ENCODE results near the gene PLEKHA5.
"Not testable (repeated sequence)": the region's sequence is repeated elsewhere in the genome, so short reads cannot be mapped to it uniquely, and the experiment has no call there.

The PLEKHA5 gene

GRCh38 chr12:19167708-19168107 is 38.2 kb downstream of the PLEKHA5 start:
- no peak for DNase-seq (ENCODE audit: low spot score)

- no peak for DNase-seq (ENCODE audit: low spot score)
Measured at GRCh38 chr12:19168644-19169043, 39.1 kb downstream of the PLEKHA5 start.

GRCh38 chr12:19169222-19169621 is 39.7 kb downstream of the PLEKHA5 start:
- no peak for DNase-seq (ENCODE audit: low spot score)

- DNase-seq (ENCODE audit: low spot score) = not testable (repeated sequence)
Measured at GRCh38 chr12:19170286-19170685, 40.8 kb downstream of the PLEKHA5 start.

GRCh38 chr12:19171731-19172130 is 42.2 kb downstream of the PLEKHA5 start:
- no peak for DNase-seq (ENCODE audit: low spot score)

GRCh38 chr12:19177754-19178153 is 48.2 kb downstream of the PLEKHA5 start:
- no peak for DNase-seq (ENCODE audit: low spot score)

- DNase-seq (ENCODE audit: low spot score) = no peak
Measured at GRCh38 chr12:19179986-19180385, 50.5 kb downstream of the PLEKHA5 start.

- DNase-seq (ENCODE audit: low spot score) = no peak
Measured at GRCh38 chr12:19181666-19182426, 52.3 kb downstream of the PLEKHA5 start.

- no peak for DNase-seq (ENCODE audit: low spot score)
Measured at GRCh38 chr12:19183121-19183838, 53.7 kb downstream of the PLEKHA5 start.

- no peak for DNase-seq (ENCODE audit: low spot score)
Measured at GRCh38 chr12:19185262-19185929, 55.9 kb downstream of the PLEKHA5 start.

GRCh38 chr12:19186722-19187661 is 57.5 kb downstream of the PLEKHA5 start:
- DNase-seq (ENCODE audit: low spot score) = peak; percentile 19

- no peak for DNase-seq (ENCODE audit: low spot score)
Measured at GRCh38 chr12:19189522-19189921, 60.0 kb downstream of the PLEKHA5 start.

GRCh38 chr12:19190292-19191031 is 60.9 kb downstream of the PLEKHA5 start:
- no peak for DNase-seq (ENCODE audit: low spot score)

- no peak for DNase-seq (ENCODE audit: low spot score)
Measured at GRCh38 chr12:19191089-19191488, 61.6 kb downstream of the PLEKHA5 start.

GRCh38 chr12:19191563-19191962 is 62.0 kb downstream of the PLEKHA5 start:
- DNase-seq (ENCODE audit: low spot score) = no peak

- no peak for DNase-seq (ENCODE audit: low spot score)
Measured at GRCh38 chr12:19192710-19193109, 63.2 kb downstream of the PLEKHA5 start.

GRCh38 chr12:19194963-19195362 is 65.4 kb downstream of the PLEKHA5 start:
- no peak for DNase-seq (ENCODE audit: low spot score)

- no peak for DNase-seq (ENCODE audit: low spot score)
Measured at GRCh38 chr12:19196959-19197630, 67.6 kb downstream of the PLEKHA5 start.

GRCh38 chr12:19198272-19198671 is 68.7 kb downstream of the PLEKHA5 start:
- no peak for DNase-seq (ENCODE audit: low spot score)

GRCh38 chr12:19199332-19199731 is 69.8 kb downstream of the PLEKHA5 start:
- DNase-seq (ENCODE audit: low spot score) = no peak

GRCh38 chr12:19200261-19200660 is 70.7 kb downstream of the PLEKHA5 start:
- no peak for DNase-seq (ENCODE audit: low spot score)

All from AG08396 (cell line).